NOMO-1 treated with dmso at 0.1 percent for 144 hours (cell line): Measurements from ENCODE around the gene MAPK8IP2.

Source experiments
- DNase-seq: peaks from one replicate; lab custom pipeline; 2025; ENCODE audit not compliant: unreplicated experiment; lab: John Stamatoyannopoulos, UW

MAPK8IP2 gene

GRCh38 chr22:50575426-50575941 is 25.1 kb upstream of the MAPK8IP2 start:
- no peak for DNase-seq

- no peak for DNase-seq
These were observed 24.5 kb upstream of the MAPK8IP2 start for GRCh38 chr22:50576070-50576469.

- DNase-seq: no peak
These were observed 23.5 kb upstream of the MAPK8IP2 start for GRCh38 chr22:50576806-50577696.

- no peak for DNase-seq
These were observed 23.0 kb upstream of the MAPK8IP2 start for GRCh38 chr22:50577697-50577986.

GRCh38 chr22:50577987-50578775 is 22.4 kb upstream of the MAPK8IP2 start, which contains the start of gene CPT1B:
CPT1B (minus strand) TSS chr22:50578427; CDS start chr22:50577915, 512 bp downstream.
- no peak for DNase-seq

- DNase-seq: no peak
These were observed 21.8 kb upstream of the MAPK8IP2 start for GRCh38 chr22:50578776-50579310.

GRCh38 chr22:50579752-50580151 is 20.8 kb upstream of the MAPK8IP2 start:
- no peak for DNase-seq

GRCh38 chr22:50581031-50581949 is 19.3 kb upstream of the MAPK8IP2 start:
- DNase-seq: no peak

GRCh38 chr22:50581950-50582492 is 18.6 kb upstream of the MAPK8IP2 start:
- no peak for DNase-seq

GRCh38 chr22:50582493-50583293 is 17.9 kb upstream of the MAPK8IP2 start, which contains the start of gene CHKB:
CHKB (minus strand) TSS chr22:50582849; CDS start chr22:50582781, 68 bp downstream.
- peak; percentile 99 for DNase-seq

- no peak for DNase-seq
These were observed 17.2 kb upstream of the MAPK8IP2 start for GRCh38 chr22:50583294-50583861.

- no peak for DNase-seq
These were observed 16.2 kb upstream of the MAPK8IP2 start for GRCh38 chr22:50584106-50585096.

- no peak for DNase-seq
These were observed 15.4 kb upstream of the MAPK8IP2 start for GRCh38 chr22:50585238-50585637.

- DNase-seq: no peak
These were observed 14.8 kb upstream of the MAPK8IP2 start for GRCh38 chr22:50585781-50586180.

GRCh38 chr22:50586416-50586815 is 14.2 kb upstream of the MAPK8IP2 start:
- no peak for DNase-seq

GRCh38 chr22:50587407-50587806 is 13.2 kb upstream of the MAPK8IP2 start:
- no peak for DNase-seq

- no peak for DNase-seq
These were observed 5.4 kb upstream of the MAPK8IP2 start for GRCh38 chr22:50595189-50595588.

- DNase-seq: no peak
These were observed 3.5 kb upstream of the MAPK8IP2 start for GRCh38 chr22:50597097-50597496.
